Endothelial cell (in vitro differentiated cells): ENCODE data around the gene SUMF2. TPM values are rescaled to one million over a fixed set of nuclear protein-coding genes. Genes with fewer than 3 reads are reported as not detected.
"Not testable (repeated sequence)": the region's sequence is repeated elsewhere in the genome, so short reads cannot be mapped to it uniquely, and the experiment has no call there.

Experiments
- DNase-seq: peaks from one replicate; pipeline ENCODE4 v3.0.0; 2021; ENCODE audit warnings: low spot score
- H3K27ac Mint-ChIP-seq: one replicate; pipeline ENCODE4 v1.8.0; 2021; ENCODE audit warnings: mixed read lengths, inconsistent platforms; ENCODE audit not compliant: unreplicated experiment
- H3K27me3 Mint-ChIP-seq: one replicate; pipeline ENCODE4 v1.8.0; 2021; ENCODE audit warnings: mild to moderate bottlenecking, moderate library complexity, mixed read lengths, inconsistent platforms; ENCODE audit not compliant: unreplicated experiment
- H3K36me3 Mint-ChIP-seq: one replicate; pipeline ENCODE4 v1.8.0; 2021; ENCODE audit warnings: mild to moderate bottlenecking, low read depth, mixed read lengths, inconsistent platforms; ENCODE audit not compliant: unreplicated experiment
- H3K4me1 Mint-ChIP-seq: one replicate; pipeline ENCODE4 v1.8.0; 2021; ENCODE audit warnings: mild to moderate bottlenecking, mixed read lengths, inconsistent platforms; ENCODE audit not compliant: unreplicated experiment
- H3K4me3 Mint-ChIP-seq: one replicate; pipeline ENCODE4 v1.8.0; 2021; ENCODE audit warnings: mild to moderate bottlenecking, mixed read lengths, inconsistent platforms; ENCODE audit not compliant: unreplicated experiment
- H3K9me3 Mint-ChIP-seq: one replicate; pipeline ENCODE4 v1.8.0; 2021; ENCODE audit warnings: mixed read lengths, inconsistent platforms; ENCODE audit not compliant: unreplicated experiment
- CTCF ChIP-seq: fragments of 200-600 bp; sonication (generic); IDR thresholded peaks from one replicate; pipeline ENCODE4 v1.5.0; 2021; ENCODE audit warnings: antibody characterized with exemption; ENCODE audit not compliant: unreplicated experiment
- total RNA-seq: library from RNA; stranded (reverse); fragmentation: NEBNext Ultra II Directional; extraction: Animal tissue kit (Norgen Biotek cat#: 25700); gene quantifications from one replicate; pipeline ENCODE4 v1.2.1, GENCODE V29; 2021; ENCODE audit not compliant: unreplicated experiment

The SUMF2 gene
- total RNA-seq, 1 donor from 2014 or later, result 110 TPM

GRCh38 chr7:56051339-56052191, 12.5 kb upstream of the SUMF2 start, which contains the start of the genes CCT6A and PSPH:
CCT6A (plus strand) TSS chr7:56051765; CDS start chr7:56051849, 84 bp downstream.
PSPH (minus strand) TSS chr7:56051444; CDS start chr7:56021212, 30,232 bp downstream.
- H3K4me3 Mint-ChIP-seq, result peak within 1 kb of the TSS; percentile 98
- H3K27me3 Mint-ChIP-seq, result peaks cover 3% of the 10 kb centered on the region
- peak; percentile 97 for DNase-seq
- H3K4me1 Mint-ChIP-seq, result peaks cover 16% of the 10 kb centered on the region
- no peak for TF ChIP-seq CTCF
- peak within 1 kb of the TSS; percentile 98 for H3K27ac Mint-ChIP-seq
- peaks cover 11% of the 10 kb centered on the region for H3K36me3 Mint-ChIP-seq
- H3K9me3 Mint-ChIP-seq, result no peaks in the 10 kb centered on the region

- H3K36me3 Mint-ChIP-seq, result peaks cover 21% of the 10 kb centered on the region
- H3K27me3 Mint-ChIP-seq, result peaks cover 3% of the 10 kb centered on the region
- peak overlapping the region; percentile 48 for H3K27ac Mint-ChIP-seq
- DNase-seq, result no peak
- peaks cover 10% of the 10 kb centered on the region for H3K4me1 Mint-ChIP-seq
- peak overlapping the region; percentile 98 for H3K4me3 Mint-ChIP-seq
- TF ChIP-seq CTCF, result no peak
- no peaks in the 10 kb centered on the region for H3K9me3 Mint-ChIP-seq
These were observed 10.7 kb upstream of the SUMF2 start for GRCh38 chr7:56053379-56053778.

GRCh38 chr7:56053993-56054392, 10.1 kb upstream of the SUMF2 start:
- H3K36me3 Mint-ChIP-seq, result peaks cover 21% of the 10 kb centered on the region
- H3K4me3 Mint-ChIP-seq, result no peak overlapping the region
- H3K4me1 Mint-ChIP-seq, result peaks cover 10% of the 10 kb centered on the region
- no peak overlapping the region for H3K27ac Mint-ChIP-seq
- H3K9me3 Mint-ChIP-seq, result no peaks in the 10 kb centered on the region
- TF ChIP-seq CTCF, result no peak
- peaks cover 3% of the 10 kb centered on the region for H3K27me3 Mint-ChIP-seq
- DNase-seq, result no peak

- no peak for DNase-seq
- Mint-ChIP-seq H3K27me3 (peaks cover 1% of the 10 kb centered on the region), H3K36me3 (peaks cover 35% of the 10 kb centered on the region), H3K27ac (no peak overlapping the region), H3K4me1 (peaks cover 2% of the 10 kb centered on the region), H3K4me3 (peak overlapping the region; percentile 20), H3K9me3 (no peaks in the 10 kb centered on the region)
- TF ChIP-seq CTCF, result no peak
These were observed 1.7 kb upstream of the SUMF2 start for GRCh38 chr7:56062382-56062781.

GRCh38 chr7:56063500-56063881, 595 bp upstream of the SUMF2 start:
- Mint-ChIP-seq H3K36me3 (peaks cover 31% of the 10 kb centered on the region), H3K27me3 (peaks cover 1% of the 10 kb centered on the region), H3K27ac (peak overlapping the region; percentile 85), H3K4me3 (peak overlapping the region; percentile 94), H3K4me1 (peaks cover 2% of the 10 kb centered on the region), H3K9me3 (no peaks in the 10 kb centered on the region)
- TF ChIP-seq CTCF, result no peak
- DNase-seq, result no peak

- H3K4me3 Mint-ChIP-seq, DNase-seq, H3K9me3 Mint-ChIP-seq, H3K27me3 Mint-ChIP-seq, H3K4me1 Mint-ChIP-seq, H3K27ac Mint-ChIP-seq: not testable (repeated sequence)
- H3K36me3 Mint-ChIP-seq, result peaks cover 32% of the 10 kb centered on the region
These were observed 2.3 kb downstream of the SUMF2 start for GRCh38 chr7:56066376-56066775.
